Common myeloid progenitor, CD34-positive (primary cell): ENCODE measurements around the gene KRTAP10-12.

Source experiments
- CTCF ChIA-PET: fragments of 350-600 bp; sonication (Branson Sonifier 250); formaldehyde crosslinking; loops from one replicate; lab custom pipeline; 2021; ENCODE audit warnings: antibody characterized with exemption; lab: Charles Lee
- POLR2A ChIA-PET: fragments of 350-600 bp; sonication (Branson Sonifier 250); formaldehyde crosslinking; loops from one replicate; lab custom pipeline; 2021; ENCODE audit warnings: antibody characterized with exemption; lab: Charles Lee
- DNase-seq, 3 donors: peaks; one replicate each; pipeline versions ENCODE4 v3.0.0 to v3.0.0-alpha.2; 2013
- H3K27ac ChIP-seq, 2 experiments: 1 replicate in 1 of 2; 2 replicates in 1 of 2; pipeline ENCODE4 v1.7.0; 2013; ENCODE audit warnings: inconsistent platforms in 2 of 2, low read length in 2 of 2, mild to moderate bottlenecking in 2 of 2, low read depth in 1 of 2, moderate library complexity in 1 of 2; ENCODE audit not compliant: severe bottlenecking in 2 of 2, insufficient read depth in 1 of 2, poor library complexity in 1 of 2
- H3K27me3 ChIP-seq, 5 experiments: replicated peaks in 2 of 5; 1 replicate in 3 of 5; 2 replicates in 2 of 5; pipeline versions ENCODE4 v1.6.1 to v1.7.0; 2013; ENCODE audit warnings: low read length in 4 of 5, mild to moderate bottlenecking in 2 of 5, moderate library complexity in 2 of 5, inconsistent platforms in 1 of 5; ENCODE audit not compliant: insufficient read depth in 5 of 5, control insufficient read depth in 4 of 5
- H3K36me3 ChIP-seq, 4 experiments: 1 replicate in 2 of 4; 2 replicates in 2 of 4; pipeline versions ENCODE4 v1.6.1 to v1.7.0; 2013; ENCODE audit warnings: low read length in 3 of 4, control low read depth in 1 of 4, mild to moderate bottlenecking in 1 of 4; ENCODE audit not compliant: control insufficient read depth in 4 of 4, insufficient read depth in 4 of 4
- H3K4me1 ChIP-seq, 4 experiments: 1 replicate in 3 of 4; 2 replicates in 1 of 4; pipeline versions ENCODE4 v1.6.1 to v1.7.1; 2013; ENCODE audit warnings: low read length in 3 of 4, mild to moderate bottlenecking in 3 of 4, control low read depth in 1 of 4, inconsistent platforms in 1 of 4, moderate library complexity in 1 of 4; ENCODE audit not compliant: control insufficient read depth in 4 of 4, insufficient read depth in 4 of 4; ENCODE audit errors: control extremely low read depth in 1 of 4
- H3K4me3 ChIP-seq, 7 experiments: 1 replicate in 4 of 7; 2 replicates in 3 of 7; pipeline versions ENCODE4 v1.5.1 to v1.7.0; 2013; ENCODE audit warnings: mild to moderate bottlenecking in 7 of 7, low read length in 6 of 7, moderate library complexity in 6 of 7, inconsistent platforms in 2 of 7, low read depth in 2 of 7, control low read depth in 1 of 7; ENCODE audit not compliant: insufficient read depth in 4 of 7, control insufficient read depth in 1 of 7; ENCODE audit errors: extremely low read depth in 1 of 7
- H3K9me3 ChIP-seq, 5 experiments: 1 replicate in 4 of 5; 2 replicates in 1 of 5; pipeline versions ENCODE4 v1.6.1 to v1.7.1; 2013; ENCODE audit warnings: low read length in 4 of 5, mild to moderate bottlenecking in 2 of 5, inconsistent platforms in 1 of 5, low read depth in 1 of 5, moderate library complexity in 1 of 5; ENCODE audit not compliant: control insufficient read depth in 4 of 5, insufficient read depth in 2 of 5; ENCODE audit errors: control extremely low read depth in 1 of 5
- WGBS: methylation state at CpG from one replicate; pipeline ENCODE4 v1.1.5; 2013; ENCODE audit not compliant: insufficient coverage; 5-methylcytosine and 5-hydroxymethylcytosine counted together

The KRTAP10-12 gene

DNA sequence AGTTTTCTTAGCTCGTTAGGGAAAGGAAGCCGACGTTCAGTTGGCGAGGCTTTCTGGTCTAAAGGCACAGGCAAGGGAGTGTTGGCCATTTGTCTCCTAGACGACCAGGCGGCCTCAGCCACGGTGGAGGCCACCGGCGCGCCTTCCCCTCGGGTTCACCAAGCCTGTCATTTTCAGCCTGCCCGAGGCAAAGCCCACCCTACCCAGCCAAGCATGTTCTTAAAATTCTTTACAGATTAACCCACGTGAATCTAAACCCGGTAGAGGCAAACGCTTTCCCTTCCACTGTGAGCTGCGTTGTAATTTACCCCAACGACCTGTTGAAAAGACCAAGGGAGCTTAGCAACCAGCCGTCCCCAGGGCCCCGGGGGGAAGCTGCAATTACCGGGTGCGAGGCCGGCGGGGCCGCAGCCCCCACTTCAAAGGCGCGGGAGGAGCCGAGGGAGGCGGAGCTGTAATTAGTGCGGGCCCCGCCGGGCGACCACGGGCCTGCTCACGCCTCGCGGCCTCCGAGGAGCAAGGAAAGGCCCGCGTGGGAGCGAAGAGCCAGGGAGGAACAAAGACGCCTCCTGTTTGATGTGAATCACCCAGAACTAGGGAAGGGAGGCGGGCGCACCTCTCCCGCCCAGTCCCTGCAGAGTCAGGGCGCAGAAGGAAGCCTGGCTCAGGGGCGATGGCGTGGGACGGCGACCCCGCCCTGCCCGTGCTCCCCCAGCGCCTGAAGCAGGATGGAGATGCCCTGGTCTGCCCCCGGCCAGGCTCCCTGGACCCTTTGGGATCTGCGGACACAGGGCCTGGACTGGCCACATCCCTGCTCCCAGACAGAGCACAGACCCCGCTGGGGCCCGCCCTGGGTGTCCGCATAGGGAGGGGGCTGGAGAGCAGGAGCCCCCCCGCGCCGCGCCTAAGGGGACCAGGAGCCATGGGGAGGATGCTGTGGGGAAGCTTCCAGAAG lies 26.5 kb downstream of the KRTAP10-12 start:
- Histone ChIP-seq H3K4me1 (peaks cover 0 to 10% (median 4%) of the 10 kb centered on the region in 4 experiments), H3K36me3 (no peaks in the 10 kb centered on the region), H3K27ac (no peak overlapping the region), H3K27me3 (peaks cover 16 to 92% (median 39%) of the 10 kb centered on the region in 5 experiments), H3K9me3 (peaks cover 0 to 5% (median under 1%) of the 10 kb centered on the region in 5 experiments), H3K4me3 (peak overlapping the region in 1 of 7 experiments; percentile 32)
- peak in 2 of 3 donors; percentile 34 to 40 for DNase-seq
- WGBS, result 9% methylated on average over 55 of the region's 61 CpGs
- POLR2A ChIA-PET, result no interaction called here
- CTCF ChIA-PET, result no interaction called here

DNA sequence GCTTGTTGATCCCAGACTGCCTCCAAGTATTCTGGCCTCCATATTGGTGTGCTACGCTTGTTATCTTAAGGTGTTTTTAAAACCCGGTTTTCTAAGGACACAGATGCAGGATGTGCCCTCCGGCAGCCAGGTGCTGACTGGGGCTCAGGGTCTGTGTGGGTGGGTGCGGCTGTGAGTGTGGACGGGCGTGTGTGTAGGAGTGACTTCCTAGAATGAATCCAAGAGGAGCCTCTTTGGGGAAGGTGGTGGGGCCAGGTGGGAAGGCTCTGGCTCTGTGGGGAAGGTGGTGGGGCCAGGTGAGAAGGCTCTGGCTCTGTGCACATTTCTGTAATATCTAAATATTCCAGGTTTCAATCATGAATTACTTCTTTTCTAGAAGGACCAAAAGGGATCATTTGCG lies 27.2 kb downstream of the KRTAP10-12 start:
- H3K9me3 ChIP-seq, result peaks cover 0 to 5% (median 2%) of the 10 kb centered on the region in 5 experiments
- ChIA-PET POLR2A (no interaction called here), CTCF (no interaction called here)
- no peak overlapping the region for H3K27ac ChIP-seq
- no peak for DNase-seq
- WGBS, result 94% methylated on average over 5 of the region's 7 CpGs
- no peaks in the 10 kb centered on the region for H3K36me3 ChIP-seq
- H3K27me3 ChIP-seq, result peaks cover 12 to 87% (median 35%) of the 10 kb centered on the region in 5 experiments
- H3K4me1 ChIP-seq, result peaks cover 0 to 10% (median 4%) of the 10 kb centered on the region in 4 experiments
- no peak overlapping the region for H3K4me3 ChIP-seq

DNA sequence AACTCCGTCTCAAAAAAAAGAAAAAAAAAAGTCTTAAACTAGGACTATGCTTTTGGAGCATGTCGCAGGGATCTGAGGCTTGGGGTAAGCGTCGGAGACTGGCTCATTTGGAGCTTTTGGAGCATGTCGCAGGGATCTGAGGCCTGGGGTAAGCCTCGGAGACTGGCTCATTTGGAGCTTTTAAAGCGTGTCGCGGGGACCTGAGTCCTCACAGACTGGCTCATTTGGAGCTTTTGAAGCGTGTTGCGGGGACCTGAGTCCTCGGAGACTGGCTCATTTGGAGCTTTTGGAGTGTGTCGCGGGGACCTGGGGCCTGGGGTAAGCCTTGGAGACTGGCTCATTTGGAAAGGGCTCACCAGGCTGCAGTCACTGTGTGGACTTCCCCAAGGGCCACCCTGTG lies 28.0 kb downstream of the KRTAP10-12 start:
- ChIA-PET POLR2A (no interaction called here), CTCF (no interaction called here)
- 98% methylated on average over 14 of the region's 14 CpGs for WGBS
- no peak overlapping the region for H3K27ac ChIP-seq
- no peaks in the 10 kb centered on the region for H3K36me3 ChIP-seq
- no peak overlapping the region for H3K4me3 ChIP-seq
- no peak for DNase-seq
- peaks cover 0 to 10% (median 4%) of the 10 kb centered on the region in 4 experiments for H3K4me1 ChIP-seq
- H3K27me3 ChIP-seq, result peaks cover 9 to 86% (median 35%) of the 10 kb centered on the region in 5 experiments
- H3K9me3 ChIP-seq, result peaks cover 0 to 5% (median 0%) of the 10 kb centered on the region in 5 experiments

DNA sequence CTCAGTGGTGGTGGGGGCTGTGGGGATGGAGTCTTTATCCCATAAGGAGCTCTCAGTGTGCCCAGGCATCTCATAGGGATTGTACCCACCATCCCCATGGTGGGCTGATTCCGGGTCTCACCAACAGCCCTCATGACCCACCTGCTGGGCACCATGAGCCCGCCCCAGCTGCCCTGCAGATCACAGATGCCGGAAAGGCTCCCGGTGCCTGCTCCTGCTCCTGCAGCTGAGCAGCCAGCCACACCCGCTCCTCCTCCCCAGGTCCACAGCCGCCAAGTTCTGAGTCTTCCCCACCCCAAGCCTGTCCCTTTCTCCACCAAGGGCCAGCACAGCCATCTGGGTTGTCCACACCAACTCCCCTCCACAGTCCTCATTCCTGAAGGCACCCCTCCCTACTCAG lies 29.9 kb downstream of the KRTAP10-12 start:
- DNase-seq, result no peak
- WGBS, result 83% methylated on average over 6 of the region's 6 CpGs
- Histone ChIP-seq H3K27ac (no peak overlapping the region), H3K4me1 (peaks cover 0 to 10% (median 4%) of the 10 kb centered on the region in 4 experiments), H3K4me3 (no peak overlapping the region), H3K9me3 (peaks cover 0 to 14% (median 0%) of the 10 kb centered on the region in 5 experiments), H3K36me3 (no peaks in the 10 kb centered on the region), H3K27me3 (peaks cover 4 to 85% (median 28%) of the 10 kb centered on the region in 5 experiments)
- ChIA-PET POLR2A (no interaction called here), CTCF (no interaction called here)

DNA sequence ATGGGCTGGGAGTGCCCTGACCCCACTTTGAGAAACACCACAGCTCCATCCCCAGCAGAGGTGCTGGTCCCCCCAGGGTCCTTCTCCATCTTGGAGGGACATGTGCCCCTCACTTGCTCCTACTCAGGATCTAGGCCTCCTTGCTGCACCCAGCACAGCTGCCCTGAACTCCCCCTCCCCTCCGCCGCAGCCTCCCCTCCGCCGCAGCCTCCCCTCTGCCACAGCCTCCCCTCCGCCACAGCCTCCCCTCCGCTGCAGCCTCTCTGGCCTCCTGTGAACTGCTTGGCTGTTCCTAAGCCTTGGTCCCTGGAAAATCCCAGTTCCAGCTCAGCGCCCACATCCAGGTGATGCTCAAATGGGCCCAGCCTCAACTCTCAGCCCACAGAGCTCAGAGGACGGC lies 30.3 kb downstream of the KRTAP10-12 start:
- POLR2A ChIA-PET, result no interaction called here
- Histone ChIP-seq H3K4me1 (peaks cover 0 to 10% (median 4%) of the 10 kb centered on the region in 4 experiments), H3K9me3 (peaks cover 0 to 17% (median 3%) of the 10 kb centered on the region in 5 experiments), H3K4me3 (no peak overlapping the region), H3K36me3 (no peaks in the 10 kb centered on the region), H3K27ac (no peak overlapping the region), H3K27me3 (peaks cover 4 to 87% (median 26%) of the 10 kb centered on the region in 5 experiments)
- 100% methylated on average over 6 of the region's 8 CpGs for WGBS
- CTCF ChIA-PET, result no interaction called here
- no peak for DNase-seq

DNA sequence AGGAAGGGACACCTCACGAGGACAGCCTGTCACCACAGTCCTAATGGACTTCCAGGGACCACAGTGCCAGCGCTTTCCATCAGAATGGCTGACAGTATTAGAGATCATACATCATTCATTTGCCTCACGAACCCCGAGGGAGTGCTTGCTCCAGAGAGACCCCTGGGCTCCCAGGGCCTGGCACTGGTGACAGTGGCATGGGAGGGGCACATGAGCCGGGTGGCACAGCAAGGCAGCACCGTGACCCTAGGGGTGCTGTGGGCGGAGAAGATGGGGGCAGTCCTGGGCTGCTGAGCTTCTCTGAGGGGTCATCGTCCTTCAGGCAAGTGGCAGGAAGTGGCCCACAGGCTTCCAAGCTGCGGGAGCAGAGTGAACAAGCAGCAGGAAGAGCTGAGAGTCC lies 30.8 kb downstream of the KRTAP10-12 start:
- ChIA-PET CTCF (no interaction called here), POLR2A (no interaction called here)
- Histone ChIP-seq H3K36me3 (no peaks in the 10 kb centered on the region), H3K4me1 (peaks cover 0 to 10% (median 4%) of the 10 kb centered on the region in 4 experiments), H3K27me3 (peaks cover 4 to 84% (median 25%) of the 10 kb centered on the region in 5 experiments), H3K4me3 (no peak overlapping the region), H3K9me3 (peaks cover 0 to 21% (median 3%) of the 10 kb centered on the region in 5 experiments), H3K27ac (no peak overlapping the region)
- no peak for DNase-seq
- 68% methylated on average over 9 of the region's 9 CpGs for WGBS

DNA sequence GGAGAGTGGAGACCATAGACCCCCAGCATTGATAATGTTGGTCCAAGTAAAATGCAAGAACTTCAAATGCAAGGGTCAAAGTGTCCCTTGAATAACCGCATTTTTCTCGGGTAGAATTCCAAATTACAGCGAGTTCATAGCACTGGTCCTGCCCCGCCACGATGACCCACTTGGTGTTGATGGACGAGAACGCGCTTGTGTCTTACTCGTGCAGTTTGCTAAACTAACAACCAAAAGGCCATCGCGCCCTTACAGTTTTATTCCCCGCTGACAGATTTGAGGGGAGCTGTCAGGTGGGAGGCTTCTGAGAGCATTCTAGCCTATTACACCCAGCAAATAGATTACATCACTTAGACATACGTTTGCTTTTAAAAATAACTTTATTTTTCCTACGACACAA lies 31.7 kb downstream of the KRTAP10-12 start:
- Histone ChIP-seq H3K36me3 (no peaks in the 10 kb centered on the region), H3K27ac (no peak overlapping the region), H3K4me3 (no peak overlapping the region), H3K4me1 (peaks cover 0 to 2% (median under 1%) of the 10 kb centered on the region in 4 experiments), H3K27me3 (peaks cover 4 to 74% (median 16%) of the 10 kb centered on the region in 5 experiments), H3K9me3 (peaks cover 0 to 30% (median 3%) of the 10 kb centered on the region in 5 experiments)
- CTCF ChIA-PET, result no interaction called here
- no peak for DNase-seq
- 96% methylated on average over 13 of the region's 14 CpGs for WGBS
- POLR2A ChIA-PET, result no interaction called here
